Tibial nerve (tissue), 4 donors: Measurements from ENCODE around the gene PAPPA. TPM values are rescaled to one million over a fixed set of nuclear protein-coding genes. Genes with fewer than 3 reads are reported as not detected.

Source experiments
- DNase-seq, 2 donors: peaks; one replicate each; pipeline ENCODE4 v3.0.0-alpha.2; 2019; ENCODE audit warnings: low spot score in 2 of 2
- H3K27ac ChIP-seq, 4 donors: fragments of 200-600 bp; sonication (generic) in 3 of 4; one replicate each; pipeline ENCODE4 v1.5.1; 2017 to 2019; ENCODE audit warnings: mild to moderate bottlenecking in 1 of 4
- H3K27me3 ChIP-seq, 2 donors: fragments of 200-600 bp; sonication (generic) in 1 of 2; one replicate each; pipeline versions ENCODE4 v1.5.1 to v1.6.0; 2017 to 2019
- H3K36me3 ChIP-seq, 3 donors: fragments of 200-600 bp; sonication (generic); one replicate each; pipeline ENCODE4 v1.5.1; 2018 to 2019
- H3K4me1 ChIP-seq, 4 donors: fragments of 200-600 bp; sonication (generic) in 3 of 4; one replicate each; pipeline ENCODE4 v1.5.1; 2017 to 2019
- H3K4me3 ChIP-seq, 4 donors: fragments of 200-600 bp; sonication (generic) in 3 of 4; one replicate each; pipeline ENCODE4 v1.5.1; 2017 to 2019; ENCODE audit warnings: mild to moderate bottlenecking in 1 of 4, moderate library complexity in 1 of 4
- H3K9me3 ChIP-seq, 4 donors: fragments of 200-600 bp; sonication (generic) in 3 of 4; one replicate each; pipeline ENCODE4 v1.5.1; 2017 to 2019
- CTCF ChIP-seq, 5 experiments: fragments of 200-600 bp in 3 of 5; fragments of 450-650 bp in 2 of 5; sonication (generic) in 3 of 5; IDR thresholded peaks; one replicate each; pipeline ENCODE4 v1.5.1; 2016 to 2019; ENCODE audit warnings: antibody characterized with exemption in 5 of 5, mild to moderate bottlenecking in 3 of 5, moderate library complexity in 2 of 5
- EP300 ChIP-seq, 2 donors: sonication (generic); formaldehyde crosslinking; IDR thresholded peaks; one replicate each; pipeline ENCODE4 v1.6.1; 2017; ENCODE audit warnings: antibody characterized with exemption in 2 of 2, mild to moderate bottlenecking in 1 of 2
- POLR2A ChIP-seq, 2 donors: fragments of 450-650 bp; IDR thresholded peaks; one replicate each; pipeline ENCODE4 v1.6.1; 2017; ENCODE audit warnings: antibody characterized with exemption in 2 of 2, mild to moderate bottlenecking in 2 of 2, moderate library complexity in 2 of 2
- WGBS, 2 donors: methylation state at CpG; one replicate each; pipeline ENCODE4 v1.1.5; 2018; 5-methylcytosine and 5-hydroxymethylcytosine counted together
- total RNA-seq, 4 donors: library from RNA; depleted of rRNA; stranded (reverse); fragments of >200 nt; gene quantifications; one replicate each; pipeline ENCODE4 v1.1.0, GENCODE V29; 2016

PAPPA gene
- total RNA-seq, 4 donors from 2014 or later = 1.0 to 8.1 (median 4.0) TPM

- no peaks in the 10 kb centered on the region for H3K9me3 ChIP-seq
- H3K4me3 ChIP-seq = no peak overlapping the region
- no peak overlapping the region for H3K27ac ChIP-seq
- H3K4me1 ChIP-seq = no peaks in the 10 kb centered on the region
- DNase-seq = no peak
- H3K36me3 ChIP-seq = peaks cover 0 to 14% (median 0%) of the 10 kb centered on the region in 3 donors
- H3K27me3 ChIP-seq = no peaks in the 10 kb centered on the region
- no peak for TF ChIP-seq CTCF (IDR thresholded peaks at IDR 0.05)
- no peak for TF ChIP-seq POLR2A (IDR thresholded peaks at IDR 0.05)
- no peak for TF ChIP-seq EP300 (IDR thresholded peaks at IDR 0.05)
- WGBS, 2 donors = 97% methylated on average over 1 of the region's 1 CpG
These were observed 236.1 kb downstream of the PAPPA start for GRCh38 chr9:116389541-116390302.

- Histone ChIP-seq H3K4me3 (no peak overlapping the region), H3K27me3 (no peaks in the 10 kb centered on the region), H3K36me3 (peaks cover 0 to 14% (median 0%) of the 10 kb centered on the region in 3 donors), H3K27ac (no peak overlapping the region), H3K9me3 (no peaks in the 10 kb centered on the region), H3K4me1 (no peaks in the 10 kb centered on the region)
- no peak for DNase-seq
- TF ChIP-seq CTCF (IDR thresholded peaks at IDR 0.05) = no peak
- no peak for TF ChIP-seq POLR2A (IDR thresholded peaks at IDR 0.05)
- TF ChIP-seq EP300 (IDR thresholded peaks at IDR 0.05) = no peak
- 80 to 85% methylated on average over 7 of the region's 7 CpGs for WGBS, 2 donors
These were observed 237.0 kb downstream of the PAPPA start for GRCh38 chr9:116390303-116391228.

GRCh38 chr9:116391306-116391900 lies 237.8 kb downstream of the PAPPA start:
- no peak overlapping the region for H3K4me3 ChIP-seq
- no peaks in the 10 kb centered on the region for H3K4me1 ChIP-seq
- H3K27ac ChIP-seq = no peak overlapping the region
- DNase-seq = no peak
- H3K9me3 ChIP-seq = no peaks in the 10 kb centered on the region
- H3K36me3 ChIP-seq = peaks cover 0 to 16% (median 0%) of the 10 kb centered on the region in 3 donors
- TF ChIP-seq POLR2A (IDR thresholded peaks at IDR 0.05) (no peak), EP300 (IDR thresholded peaks at IDR 0.05) (no peak), CTCF (IDR thresholded peaks at IDR 0.05) (no peak)
- WGBS, 2 donors = 69 to 90% methylated on average over 2 to 3 of the region's 4 CpGs
- no peaks in the 10 kb centered on the region for H3K27me3 ChIP-seq

- no peaks in the 10 kb centered on the region for H3K27me3 ChIP-seq
- no peak overlapping the region for H3K4me3 ChIP-seq
- 85 to 100% methylated on average over 1 of the region's 1 CpG for WGBS, 2 donors
- H3K4me1 ChIP-seq = no peaks in the 10 kb centered on the region
- no peak overlapping the region for H3K27ac ChIP-seq
- no peaks in the 10 kb centered on the region for H3K9me3 ChIP-seq
- peaks cover 0 to 33% (median 0%) of the 10 kb centered on the region in 3 donors for H3K36me3 ChIP-seq
- no peak for TF ChIP-seq EP300 (IDR thresholded peaks at IDR 0.05)
- DNase-seq = no peak
These were observed 239.6 kb downstream of the PAPPA start for GRCh38 chr9:116393198-116393597.

GRCh38 chr9:116394070-116394469 lies 240.5 kb downstream of the PAPPA start:
- WGBS, 2 donors = 84 to 91% methylated on average over 6 of the region's 6 CpGs

More at GRCh38 chr9:116394070-116394469, 240.5 kb downstream of the PAPPA start:
- H3K27me3 ChIP-seq = no peaks in the 10 kb centered on the region
- no peak for TF ChIP-seq CTCF (IDR thresholded peaks at IDR 0.05)
- TF ChIP-seq EP300 (IDR thresholded peaks at IDR 0.05) = no peak
- no peak for TF ChIP-seq POLR2A (IDR thresholded peaks at IDR 0.05)
- no peak overlapping the region for H3K27ac ChIP-seq
- H3K4me1 ChIP-seq = no peaks in the 10 kb centered on the region
- no peak overlapping the region for H3K4me3 ChIP-seq
- H3K36me3 ChIP-seq = peaks cover 0 to 33% (median 0%) of the 10 kb centered on the region in 3 donors
- DNase-seq = no peak
- H3K9me3 ChIP-seq = no peaks in the 10 kb centered on the region
